IPS-15b (cell line): ENCODE data around the gene STXBP2.

Experiments
- H3K27me3 ChIP-seq: one replicate; pipeline ENCODE4 v1.6.1; 2013; ENCODE audit warnings: low read length; ENCODE audit not compliant: control insufficient read depth, insufficient read depth
- H3K36me3 ChIP-seq: one replicate; pipeline ENCODE4 v1.6.1; 2013; ENCODE audit warnings: low read length; ENCODE audit not compliant: control insufficient read depth, insufficient read depth
- H3K4me1 ChIP-seq: one replicate; pipeline ENCODE4 v1.6.1; 2013; ENCODE audit warnings: mild to moderate bottlenecking, low read length; ENCODE audit not compliant: control insufficient read depth, insufficient read depth
- H3K4me3 ChIP-seq: one replicate; pipeline ENCODE4 v1.5.1; 2013; ENCODE audit warnings: low read depth, low read length
- H3K9ac ChIP-seq: one replicate; pipeline ENCODE4 v1.6.1; 2013; ENCODE audit warnings: low read depth, mild to moderate bottlenecking, low read length
- H3K9me3 ChIP-seq: one replicate; pipeline ENCODE4 v1.6.1; 2013; ENCODE audit warnings: mild to moderate bottlenecking, low read length; ENCODE audit not compliant: control insufficient read depth, insufficient read depth

Gene STXBP2

DNA sequence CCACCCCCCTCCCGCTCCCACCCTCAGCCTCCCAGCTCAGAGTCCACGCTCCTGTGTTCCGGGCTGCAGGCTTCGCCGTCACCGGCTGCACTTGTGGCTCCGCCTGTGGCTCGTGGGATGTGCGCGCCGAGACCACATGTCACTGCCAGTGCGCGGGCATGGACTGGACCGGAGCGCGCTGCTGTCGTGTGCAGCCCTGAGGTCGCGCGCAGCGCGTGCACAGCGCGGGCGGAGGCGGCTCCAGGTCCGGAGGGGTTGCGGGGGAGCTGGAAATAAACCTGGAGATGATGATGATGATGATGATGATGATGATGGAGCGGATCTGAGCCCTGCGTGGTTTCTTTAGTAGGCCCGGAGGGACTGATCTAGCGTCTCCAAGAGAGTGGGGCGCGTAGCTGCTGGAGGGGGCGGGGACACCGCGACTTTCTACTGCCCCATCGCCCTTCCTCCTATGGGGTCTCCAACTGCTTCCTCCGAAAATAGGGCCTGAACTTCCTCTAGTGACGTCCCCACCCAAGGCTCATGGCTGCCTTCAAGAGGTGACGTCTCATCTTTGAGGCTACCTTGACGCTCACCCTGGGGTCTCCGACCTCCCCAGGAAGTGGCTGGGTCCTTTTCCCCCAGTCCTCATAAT, 33.4 kb downstream of the STXBP2 start:
- H3K27me3 ChIP-seq, result peaks cover 29% of the 10 kb centered on the region
- H3K36me3 ChIP-seq, result no peaks in the 10 kb centered on the region
- H3K4me3 ChIP-seq, result peak overlapping the region; percentile 85
- peak overlapping the region; percentile 70 for H3K9ac ChIP-seq
- peaks cover 2% of the 10 kb centered on the region for H3K4me1 ChIP-seq
- no peaks in the 10 kb centered on the region for H3K9me3 ChIP-seq

GRCh38 chr19:7670790-7671189, 33.9 kb downstream of the STXBP2 start:
- Histone ChIP-seq H3K4me3 (peak overlapping the region; percentile 85), H3K27me3 (peaks cover 29% of the 10 kb centered on the region), H3K9me3 (no peaks in the 10 kb centered on the region), H3K36me3 (no peaks in the 10 kb centered on the region), H3K9ac (peak overlapping the region; percentile 70), H3K4me1 (peaks cover 2% of the 10 kb centered on the region)

- peaks cover 34% of the 10 kb centered on the region for H3K27me3 ChIP-seq
- no peaks in the 10 kb centered on the region for H3K36me3 ChIP-seq
- H3K9ac ChIP-seq, result no peak overlapping the region
- peaks cover 2% of the 10 kb centered on the region for H3K4me1 ChIP-seq
- H3K9me3 ChIP-seq, result no peaks in the 10 kb centered on the region
- H3K4me3 ChIP-seq, result no peak overlapping the region
Observed at GRCh38 chr19:7672522-7672921, 35.6 kb downstream of the STXBP2 start.

DNA sequence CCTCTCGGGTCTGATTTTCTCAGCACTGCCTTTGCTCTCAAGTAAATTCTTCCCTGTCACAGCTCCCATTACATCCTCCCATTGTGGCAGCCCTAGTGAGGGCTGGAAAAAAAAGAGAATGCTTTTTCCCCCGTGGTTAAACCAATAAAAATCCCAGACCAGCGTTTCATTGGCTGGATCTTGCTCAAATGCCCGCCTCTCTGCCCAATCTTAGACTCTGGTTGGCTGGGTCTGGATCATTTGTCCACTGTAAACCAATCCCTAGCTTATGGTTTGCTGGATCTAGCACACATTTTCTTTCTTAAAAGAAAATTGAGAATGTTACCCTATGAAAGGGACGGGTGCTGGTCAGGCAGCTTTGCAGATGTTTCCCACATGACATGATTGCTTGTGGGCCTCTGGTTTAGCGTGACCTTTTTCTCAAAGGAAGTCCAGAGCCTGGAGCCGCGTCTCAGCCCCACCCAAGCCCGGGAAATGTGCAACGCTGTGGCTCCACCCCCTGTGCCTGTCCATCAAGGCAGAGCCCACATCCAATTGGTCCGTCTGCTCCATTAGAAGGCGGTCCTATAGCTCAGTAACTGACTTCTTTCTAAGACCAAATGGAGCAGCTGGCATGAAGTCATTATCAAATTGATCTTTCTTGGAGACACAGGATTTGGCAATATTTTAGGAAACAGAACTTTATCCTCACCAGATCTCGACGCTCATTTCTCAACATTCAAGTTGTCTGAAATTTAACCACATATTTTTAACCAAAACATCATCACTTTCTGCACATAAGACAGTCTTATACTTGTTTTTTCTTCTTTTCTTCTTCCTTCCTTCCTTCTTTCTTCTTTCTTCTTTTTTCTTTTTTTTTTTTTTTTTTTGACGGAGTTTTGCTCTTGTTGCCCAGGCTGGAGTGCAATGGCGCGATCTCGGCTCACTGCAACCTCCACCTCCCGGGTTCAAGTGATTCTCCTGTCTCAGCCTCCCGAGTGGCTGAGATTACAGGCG, 37.4 kb downstream of the STXBP2 start:
- H3K4me1 ChIP-seq, result peaks cover 2% of the 10 kb centered on the region
- H3K27me3 ChIP-seq, result peaks cover 29% of the 10 kb centered on the region
- H3K9me3 ChIP-seq, result no peaks in the 10 kb centered on the region
- H3K9ac ChIP-seq, result no peak overlapping the region
- peak overlapping the region; percentile 36 for H3K4me3 ChIP-seq
- no peaks in the 10 kb centered on the region for H3K36me3 ChIP-seq

- Histone ChIP-seq H3K36me3 (no peaks in the 10 kb centered on the region), H3K27me3 (peaks cover 19% of the 10 kb centered on the region), H3K9ac (no peak overlapping the region), H3K4me1 (no peaks in the 10 kb centered on the region), H3K4me3 (no peak overlapping the region), H3K9me3 (no peaks in the 10 kb centered on the region)
Observed at GRCh38 chr19:7676376-7676775, 39.5 kb downstream of the STXBP2 start.

- no peak within 1 kb of the TSS for H3K9ac ChIP-seq
- no peaks in the 10 kb centered on the region for H3K36me3 ChIP-seq
- H3K4me3 ChIP-seq, result no peak within 1 kb of the TSS
Observed at GRCh38 chr19:7676854-7677253, 39.9 kb downstream of the STXBP2 start, which contains the start of gene MCEMP1. TSS of gene MCEMP1 (plus strand) at chr19:7677090. CDS start at chr19:7677121, 31 bp downstream.

GRCh38 chr19:7677669-7678311, 40.9 kb downstream of the STXBP2 start:
- H3K9ac ChIP-seq, result no peak overlapping the region
- peaks cover 12% of the 10 kb centered on the region for H3K27me3 ChIP-seq
- H3K9me3 ChIP-seq, result no peaks in the 10 kb centered on the region
- no peak overlapping the region for H3K4me3 ChIP-seq
- peaks cover 5% of the 10 kb centered on the region for H3K36me3 ChIP-seq
- peaks cover 2% of the 10 kb centered on the region for H3K4me1 ChIP-seq

More at GRCh38 chr19:7676854-7677253, 39.9 kb downstream of the STXBP2 start, which contains the start of gene MCEMP1:
- Histone ChIP-seq H3K27me3 (peaks cover 15% of the 10 kb centered on the region), H3K4me1 (peaks cover 1% of the 10 kb centered on the region), H3K9me3 (no peaks in the 10 kb centered on the region)

- H3K9me3 ChIP-seq, result no peaks in the 10 kb centered on the region
- H3K4me1 ChIP-seq, result peaks cover 2% of the 10 kb centered on the region
- peaks cover 8% of the 10 kb centered on the region for H3K27me3 ChIP-seq
- no peak overlapping the region for H3K4me3 ChIP-seq
- no peak overlapping the region for H3K9ac ChIP-seq
- H3K36me3 ChIP-seq, result peaks cover 12% of the 10 kb centered on the region
Observed at GRCh38 chr19:7678971-7679751, 42.3 kb downstream of the STXBP2 start.

DNA sequence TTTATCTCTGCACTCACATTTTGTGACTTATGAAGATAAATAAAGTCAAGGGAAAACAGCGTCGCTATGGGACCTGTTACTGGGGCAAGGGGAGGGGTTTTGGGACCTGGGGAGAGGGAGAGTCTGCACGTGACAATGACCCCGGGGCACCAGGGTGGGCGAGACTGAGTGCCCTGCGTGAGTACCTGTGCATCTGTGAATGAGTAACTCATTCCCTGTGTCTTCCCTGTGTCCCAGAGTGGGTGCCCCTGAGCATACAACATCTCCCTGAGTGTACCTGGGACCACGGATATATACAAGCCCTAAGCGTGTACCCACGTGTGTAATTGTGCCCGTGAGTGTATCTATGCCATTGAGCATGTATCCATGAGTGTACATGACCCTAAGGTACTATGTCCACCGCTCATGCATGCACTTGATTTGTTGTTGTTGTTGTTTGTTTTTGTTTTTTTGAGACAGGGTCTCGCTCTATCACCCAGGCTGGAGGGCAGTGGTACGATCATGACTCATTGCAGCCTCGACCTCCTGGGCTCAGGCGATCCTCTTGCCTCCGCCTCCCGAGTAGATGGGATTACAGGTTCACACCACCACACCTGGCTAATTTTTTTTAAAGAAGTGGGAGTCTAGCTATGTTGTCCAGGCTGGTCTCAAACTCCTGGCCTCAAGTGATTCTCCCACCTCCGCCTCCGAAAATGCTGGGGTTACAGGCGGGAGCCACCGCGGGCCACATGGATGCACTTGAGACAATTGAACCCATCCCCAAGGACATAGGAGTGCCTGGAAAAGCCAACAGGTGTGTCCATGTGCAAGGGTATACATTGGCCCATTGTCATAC, 43.1 kb downstream of the STXBP2 start:
- no peak overlapping the region for H3K9ac ChIP-seq
- H3K4me1 ChIP-seq, result peaks cover 2% of the 10 kb centered on the region
- H3K36me3 ChIP-seq, result peaks cover 12% of the 10 kb centered on the region
- H3K4me3 ChIP-seq, result peak overlapping the region; percentile 82
- no peaks in the 10 kb centered on the region for H3K9me3 ChIP-seq
- peaks cover 8% of the 10 kb centered on the region for H3K27me3 ChIP-seq

GRCh38 chr19:7680606-7681339, 43.9 kb downstream of the STXBP2 start, which contains the start of gene TRAPPC5:
TSS of gene TRAPPC5 (plus strand) at chr19:7680833. CDS start at chr19:7682254, 1,421 bp downstream.
- peaks cover 7% of the 10 kb centered on the region for H3K4me1 ChIP-seq
- H3K36me3 ChIP-seq, result peaks cover 12% of the 10 kb centered on the region
- peak within 1 kb of the TSS; percentile 70 for H3K9ac ChIP-seq
- peak within 1 kb of the TSS; percentile 82 for H3K4me3 ChIP-seq
- peaks cover 8% of the 10 kb centered on the region for H3K27me3 ChIP-seq
- H3K9me3 ChIP-seq, result no peaks in the 10 kb centered on the region
